ENCODE results near the gene CLDN3.
"Not testable (repeated sequence)": the region's sequence is repeated elsewhere in the genome, so short reads cannot be mapped to it uniquely, and the experiment has no call there.

CLDN3 gene

DNA sequence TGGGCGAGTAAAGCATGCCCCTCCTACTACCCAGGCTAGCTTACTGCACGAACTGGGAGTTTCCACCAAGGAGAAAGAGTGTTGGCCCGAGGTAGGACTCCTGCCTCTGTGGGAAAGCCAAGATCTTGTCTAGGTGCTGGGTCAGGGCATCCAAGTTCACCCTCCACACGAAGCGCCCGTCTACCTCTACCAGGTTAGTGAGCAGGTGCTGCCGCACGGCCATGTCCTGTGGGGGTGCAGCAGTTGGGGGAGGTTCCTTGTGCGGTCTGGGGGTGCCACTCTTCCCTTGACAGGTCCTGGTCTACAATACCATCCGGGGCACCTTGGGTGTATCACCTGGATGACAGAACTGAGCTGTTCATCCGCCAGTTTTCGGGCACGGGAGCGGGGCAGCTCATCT is 33.2 kb downstream of the CLDN3 start:
- DNase-seq (ENCODE audit: low read depth in 2 of 2) = no peak

- no peak for DNase-seq (ENCODE audit: low read depth in 2 of 2)
Measured at GRCh38 chr7:73735528-73735905, 34.6 kb downstream of the CLDN3 start.

GRCh38 chr7:73734619-73735527 is 35.2 kb downstream of the CLDN3 start:
- peak; percentile 54 to 68 for DNase-seq (ENCODE audit: low read depth in 2 of 2)

GRCh38 chr7:73732397-73732796 is 37.7 kb downstream of the CLDN3 start:
- DNase-seq (ENCODE audit: low read depth in 2 of 2) = no peak

DNA sequence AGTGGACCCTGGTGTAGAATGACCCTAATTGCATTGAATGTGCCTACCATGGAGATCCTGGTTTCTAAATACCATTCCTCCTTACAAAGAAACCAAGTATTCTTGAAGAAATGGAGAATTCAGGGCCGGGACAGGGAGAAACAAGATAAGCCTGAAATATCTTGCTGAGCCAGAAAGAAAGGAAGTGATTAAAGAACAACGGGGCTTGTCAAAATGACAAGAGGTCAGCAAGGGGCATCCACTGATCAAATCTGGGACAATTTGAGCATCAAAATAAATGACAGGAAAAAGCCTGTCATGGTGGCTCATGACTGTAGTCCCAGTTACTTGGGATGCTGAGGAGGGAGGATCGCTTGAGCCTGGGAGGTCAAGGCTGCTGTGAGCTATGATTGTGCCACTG is 39.6 kb downstream of the CLDN3 start:
- no peak for DNase-seq (ENCODE audit: low read depth in 2 of 2)

DNA sequence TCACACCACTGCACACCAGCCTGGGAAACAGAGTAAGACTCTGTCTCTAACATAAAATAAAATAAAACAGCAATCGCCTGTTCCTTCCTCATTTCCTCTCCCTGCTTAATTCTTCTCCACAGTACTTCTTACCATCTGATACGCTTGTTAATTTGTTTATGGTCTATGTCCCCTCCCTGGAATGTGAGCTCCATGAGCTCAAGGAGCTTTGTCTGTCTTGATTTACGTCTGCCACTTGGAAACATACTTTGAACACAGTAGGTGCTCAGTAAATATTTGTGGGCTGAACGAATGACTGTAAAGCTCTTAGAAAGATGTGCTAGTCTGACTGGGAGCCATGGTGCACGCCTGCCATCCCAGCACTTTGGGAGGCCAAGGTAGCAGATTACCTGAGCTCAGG is 41.5 kb downstream of the CLDN3 start:
- DNase-seq (ENCODE audit: low read depth in 2 of 2) = no peak

GRCh38 chr7:73727952-73728351 is 42.1 kb downstream of the CLDN3 start:
- DNase-seq (ENCODE audit: low read depth in 2 of 2) = no peak

DNA sequence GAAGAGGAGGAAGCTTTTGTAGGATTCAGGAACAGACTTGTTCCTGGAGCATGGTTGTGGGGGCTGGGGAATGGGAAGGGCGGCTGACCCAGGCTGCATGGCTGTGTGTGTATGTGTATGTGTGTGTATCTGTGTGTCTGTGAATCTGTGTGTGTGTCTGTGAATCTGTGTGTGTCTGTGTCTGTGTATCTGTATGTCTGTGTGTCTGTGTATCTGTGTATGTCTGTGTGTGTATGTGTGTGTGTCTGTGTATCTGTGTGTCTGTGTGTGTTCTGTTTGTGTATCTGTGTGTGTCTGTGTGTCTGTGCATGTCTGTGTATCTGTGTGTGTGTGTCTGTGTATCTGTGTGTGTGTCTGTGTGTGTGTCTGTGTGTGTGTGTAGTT is 44.0 kb downstream of the CLDN3 start:
- no peak for DNase-seq (ENCODE audit: low read depth in 2 of 2)

DNA sequence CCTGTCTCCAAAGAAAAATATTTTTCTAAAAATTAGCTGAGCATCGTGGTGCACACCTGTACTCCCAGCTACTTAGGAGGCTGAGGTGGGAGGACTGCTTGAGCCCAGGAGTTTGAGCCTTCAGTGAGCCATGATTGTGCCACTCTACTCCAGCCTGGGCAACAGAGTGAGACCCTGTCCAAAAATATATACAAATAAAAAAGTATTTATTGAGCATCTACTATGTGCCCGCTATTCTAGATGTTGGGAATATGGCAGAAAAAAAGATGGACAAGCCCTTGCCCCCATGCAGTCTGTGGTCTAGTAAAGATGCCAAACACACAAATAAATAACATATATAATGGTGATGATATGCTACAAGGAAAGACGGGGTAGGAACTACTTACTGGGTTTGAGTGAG is 46.3 kb downstream of the CLDN3 start:
- no peak for DNase-seq (ENCODE audit: low read depth in 2 of 2)

DNA sequence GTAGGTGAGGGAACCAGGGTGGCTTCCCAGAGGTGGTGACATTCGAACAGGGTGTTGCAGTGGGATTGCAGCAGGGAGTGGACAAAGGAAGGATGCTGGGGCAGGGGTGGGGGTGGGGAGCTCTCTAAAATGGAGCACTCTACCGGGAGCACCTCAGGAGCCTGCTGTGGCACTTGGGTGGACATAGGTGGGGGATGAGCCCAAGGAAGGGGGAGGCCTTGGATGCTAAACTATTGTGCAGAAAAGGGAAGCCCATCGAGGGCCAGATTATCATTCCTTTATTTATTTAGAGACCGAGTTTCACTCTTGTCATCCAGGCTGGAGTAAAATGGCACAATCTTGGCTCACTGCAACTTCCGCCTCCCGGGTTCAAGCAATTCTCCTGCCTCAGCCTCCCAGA is 47.3 kb downstream of the CLDN3 start:
- no peak for DNase-seq (ENCODE audit: low read depth in 2 of 2)

- DNase-seq (ENCODE audit: low read depth in 2 of 2) = not testable (repeated sequence)
Measured at GRCh38 chr7:73722182-73722581, 47.9 kb downstream of the CLDN3 start.

GRCh38 chr7:73721377-73721817 is 48.7 kb downstream of the CLDN3 start:
- no peak for DNase-seq (ENCODE audit: low read depth in 2 of 2)

GRCh38 chr7:73720443-73720842 is 49.6 kb downstream of the CLDN3 start:
- DNase-seq (ENCODE audit: low read depth in 2 of 2) = not testable (repeated sequence)

- no peak for DNase-seq (ENCODE audit: low read depth in 2 of 2)
Measured at GRCh38 chr7:73719806-73720169, 50.3 kb downstream of the CLDN3 start.
